Measurements from ENCODE around the gene GMIP. TPM values are rescaled to one million over a fixed set of nuclear protein-coding genes. Genes with fewer than 3 reads are reported as not detected.

Gene GMIP
- total RNA-seq, 2 experiments from 2014 or later = 128 to 135 TPM

DNA sequence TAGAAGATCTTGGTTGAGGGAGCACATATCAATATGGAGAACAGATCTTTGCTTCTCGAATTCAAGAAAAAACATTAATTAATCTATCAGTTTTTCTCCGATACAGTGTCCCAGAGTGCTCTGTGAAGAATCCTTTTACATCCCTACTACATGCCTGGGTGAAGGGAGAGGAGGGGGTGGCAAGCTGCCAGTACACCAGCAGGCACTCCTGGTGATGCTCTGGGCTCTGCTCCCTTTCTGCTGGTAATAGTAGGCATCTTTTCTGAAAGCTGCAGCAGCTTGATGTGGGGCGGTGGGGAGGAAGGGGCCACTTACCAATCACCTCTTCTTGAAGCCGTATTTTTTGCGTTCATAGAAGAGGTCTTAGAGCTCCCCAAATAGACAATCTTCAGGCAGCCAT lies 55.7 kb downstream of the GMIP start:
- no peaks in the 10 kb centered on the region for H3K27me3 Mint-ChIP-seq
- H3K36me3 Mint-ChIP-seq = peaks cover 34% of the 10 kb centered on the region
- POLR2A ChIA-PET = interaction anchor here (0.8 to 2.9 kb wide), 2 partner anchors 11 to 39 kb away, joined by 4 to 12 read pairs; no protein-coding TSS in a partner anchor
- ATAC-seq (ENCODE audit: low read depth) (no peak), DNase-seq (no peak)
- peaks cover 51% of the 10 kb centered on the region for H3K4me1 Mint-ChIP-seq
- H3K9me3 Mint-ChIP-seq = no peaks in the 10 kb centered on the region
- H3K27ac Mint-ChIP-seq = peak overlapping the region; percentile 84
- peak overlapping the region; percentile 36 for H3K4me3 Mint-ChIP-seq

DNA sequence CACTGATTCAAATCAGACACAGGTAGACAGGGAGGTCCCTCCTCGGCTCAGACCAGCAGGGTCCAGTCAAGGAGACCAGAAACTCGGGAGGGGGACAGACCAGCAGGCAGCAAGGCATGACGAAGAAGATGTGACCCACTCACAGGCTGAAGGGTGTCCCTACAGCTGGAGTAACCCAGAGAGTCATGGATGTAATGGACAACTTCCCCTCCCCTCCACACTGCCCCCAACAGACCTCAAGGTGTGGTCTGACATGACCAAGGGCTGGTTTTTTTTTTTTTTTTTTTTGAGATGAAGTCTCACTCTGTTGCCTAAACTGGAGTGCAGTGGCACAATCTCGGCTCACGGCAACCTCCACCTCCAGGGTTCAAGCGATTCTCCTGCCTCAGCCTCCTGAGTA lies 59.1 kb downstream of the GMIP start:
- DNase-seq = no peak
- H3K27ac Mint-ChIP-seq = peak overlapping the region; percentile 21
- peaks cover 35% of the 10 kb centered on the region for H3K4me1 Mint-ChIP-seq

DNA sequence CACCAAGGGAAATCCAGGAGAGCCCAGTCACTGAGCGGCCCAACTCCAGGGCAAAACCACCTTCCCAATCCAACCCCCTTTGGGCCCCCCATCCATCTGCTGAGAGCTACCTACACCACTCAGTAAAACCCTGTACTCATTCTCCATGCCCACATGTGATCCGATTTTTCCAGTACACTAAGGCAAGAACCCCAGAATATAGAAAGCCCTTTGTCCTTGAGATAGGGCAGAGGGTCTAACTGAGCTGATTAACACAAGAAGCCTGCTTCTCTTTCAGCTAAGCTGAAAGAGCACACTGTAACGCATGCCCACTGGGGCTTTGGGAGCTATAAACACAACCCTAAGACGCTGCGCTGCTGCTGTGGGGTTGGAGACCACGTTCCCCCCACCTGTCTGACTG lies 61.0 kb downstream of the GMIP start:
- POLR2A ChIA-PET = no interaction called here
- H3K36me3 Mint-ChIP-seq = peaks cover 11% of the 10 kb centered on the region
- H3K27me3 Mint-ChIP-seq = no peaks in the 10 kb centered on the region
- ATAC-seq (ENCODE audit: low read depth) = no peak
- H3K9me3 Mint-ChIP-seq = no peaks in the 10 kb centered on the region
- DNase-seq = no peak
- H3K4me1 Mint-ChIP-seq = peaks cover 24% of the 10 kb centered on the region
- H3K27ac Mint-ChIP-seq = no peak overlapping the region
- H3K4me3 Mint-ChIP-seq = no peak overlapping the region

More for the DNA sequence above, 59.1 kb downstream of the GMIP start:
- Mint-ChIP-seq H3K4me3 (no peak overlapping the region), H3K36me3 (peaks cover 22% of the 10 kb centered on the region), H3K9me3 (no peaks in the 10 kb centered on the region), H3K27me3 (no peaks in the 10 kb centered on the region)
- POLR2A ChIA-PET = no interaction called here
- no peak for ATAC-seq (ENCODE audit: low read depth)

DNA sequence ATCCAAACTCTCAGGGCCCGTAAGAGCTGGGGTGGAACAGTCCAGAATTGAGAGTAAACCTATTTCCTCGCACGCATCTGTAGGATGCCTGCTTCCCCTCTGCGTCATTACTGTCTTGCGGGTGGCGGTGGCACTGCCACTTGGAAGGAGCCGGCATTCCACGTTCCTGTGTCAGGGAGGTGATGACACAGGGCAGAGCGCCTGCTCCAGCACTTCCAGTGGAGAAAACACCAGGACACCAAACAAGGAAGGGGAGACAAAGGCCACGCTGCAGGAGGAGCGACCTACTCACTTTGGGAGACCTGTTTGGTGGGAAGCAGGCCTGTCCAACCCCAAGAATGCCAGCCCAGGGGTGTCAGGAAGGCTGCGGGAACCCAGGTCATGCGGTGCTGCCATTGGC lies 62.1 kb downstream of the GMIP start:
- H3K36me3 Mint-ChIP-seq = peaks cover 11% of the 10 kb centered on the region
- H3K4me1 Mint-ChIP-seq = peaks cover 24% of the 10 kb centered on the region
- ATAC-seq (ENCODE audit: low read depth) = no peak
- no peaks in the 10 kb centered on the region for H3K27me3 Mint-ChIP-seq
- DNase-seq = no peak
- peak overlapping the region; percentile 61 for H3K27ac Mint-ChIP-seq
- POLR2A ChIA-PET = no interaction called here
- H3K4me3 Mint-ChIP-seq = no peak overlapping the region
- no peaks in the 10 kb centered on the region for H3K9me3 Mint-ChIP-seq

- POLR2A ChIA-PET = interaction anchor here (0.8 to 1.0 kb wide), 3 partner anchors 11 to 40 kb away, joined by 3 to 5 read pairs (median 3); no protein-coding TSS in a partner anchor
- Mint-ChIP-seq H3K36me3 (peaks cover 9% of the 10 kb centered on the region), H3K4me1 (peaks cover 23% of the 10 kb centered on the region), H3K27me3 (no peaks in the 10 kb centered on the region), H3K4me3 (no peak overlapping the region), H3K27ac (peak overlapping the region; percentile 57), H3K9me3 (no peaks in the 10 kb centered on the region)
- DNase-seq (no peak), ATAC-seq (ENCODE audit: low read depth) (no peak)
Measured at GRCh38 chr19:19580418-19580817, 63.0 kb downstream of the GMIP start.

DNA sequence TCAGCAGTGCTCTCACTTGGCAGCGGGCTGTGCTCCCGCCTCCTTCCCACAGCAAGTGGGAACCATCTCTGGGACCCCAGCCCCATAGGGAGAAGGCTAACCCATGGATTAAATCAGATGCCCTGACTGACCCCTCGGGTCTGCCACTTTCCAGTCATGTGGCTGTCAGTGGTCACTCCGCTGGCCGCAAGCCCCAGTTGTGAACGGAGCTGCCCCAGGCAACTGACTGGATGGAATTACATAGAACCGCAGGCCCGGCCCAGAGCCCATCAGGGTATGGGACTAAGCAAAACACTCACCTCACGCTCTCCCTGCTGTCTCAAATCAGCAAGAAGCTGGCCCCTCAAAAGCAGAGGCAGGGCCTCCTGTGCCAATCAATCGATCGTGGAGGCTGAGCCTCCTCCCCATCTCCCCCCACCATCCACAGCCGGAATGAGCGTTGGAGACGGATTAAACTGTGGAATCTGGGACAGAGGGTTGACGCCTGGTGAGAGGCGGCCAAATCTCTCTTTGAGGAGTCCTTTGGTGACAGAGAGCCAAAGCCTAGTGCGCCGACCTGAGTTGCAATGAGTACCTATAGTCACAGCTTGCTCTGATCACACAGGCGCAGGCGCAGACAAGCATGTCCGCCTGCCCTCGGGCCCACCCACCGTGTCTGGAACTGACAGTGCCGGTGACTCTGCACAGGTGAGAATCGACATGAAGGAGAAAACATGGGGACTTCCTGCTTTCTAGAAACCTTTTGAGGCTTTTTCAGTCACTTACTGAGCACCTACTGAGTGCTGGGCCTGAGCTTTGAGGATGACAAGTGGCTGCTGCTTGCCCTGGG lies 63.7 kb downstream of the GMIP start:
- ATAC-seq (ENCODE audit: low read depth) (no peak), DNase-seq (no peak)
- H3K4me3 Mint-ChIP-seq = no peak overlapping the region
- H3K36me3 Mint-ChIP-seq = peaks cover 9% of the 10 kb centered on the region
- H3K9me3 Mint-ChIP-seq = no peaks in the 10 kb centered on the region
- H3K4me1 Mint-ChIP-seq = peaks cover 23% of the 10 kb centered on the region
- H3K27me3 Mint-ChIP-seq = no peaks in the 10 kb centered on the region
- H3K27ac Mint-ChIP-seq = peak overlapping the region; percentile 57
- POLR2A ChIA-PET = interaction anchor here (0.8 to 1.0 kb wide), 3 partner anchors 11 to 41 kb away, joined by 3 to 5 read pairs (median 3); no protein-coding TSS in a partner anchor

Other genes starting within 250 kb of the GMIP start
- 100 to 1,000 TPM; 152 to 153 TPM for gene GATAD2A, start 238.0 kb downstream of the GMIP start, total RNA-seq
- 1 to 10 TPM; 5.8 to 6.5 TPM for gene TSSK6, start 128.1 kb downstream of the GMIP start, total RNA-seq
- gene NDUFA13, start 127.4 kb downstream of the GMIP start, total RNA-seq = 100 to 1,000 TPM; 306 to 336 TPM
- 10 to 100 TPM; 11.7 to 11.9 TPM for gene YJEFN3, start 114.7 kb downstream of the GMIP start, total RNA-seq
- gene CILP2, start 105.4 kb downstream of the GMIP start, total RNA-seq = under 1 TPM; 0.11 to 0.14 TPM
- 10 to 100 TPM; 41.3 to 46.1 TPM for gene PBX4, start 25.0 kb downstream of the GMIP start, total RNA-seq
- 10 to 100 TPM; 73.6 to 73.8 TPM for gene LPAR2, start 15.4 kb downstream of the GMIP start, total RNA-seq
- gene ATP13A1, start 20.0 kb upstream of the GMIP start, total RNA-seq = 100 to 1,000 TPM; 108 to 115 TPM
- gene ZNF101, start 25.2 kb upstream of the GMIP start, total RNA-seq = 100 to 1,000 TPM; 123 to 126 TPM
- gene ZNF14, start 89.5 kb upstream of the GMIP start, total RNA-seq = 10 to 100 TPM; 13.7 to 16.9 TPM
- 10 to 100 TPM; 39.4 to 41.5 TPM for gene ZNF506, start 178.1 kb upstream of the GMIP start, total RNA-seq
- 10 to 100 TPM; 25.6 to 32.4 TPM for gene ZNF253, start 222.2 kb upstream of the GMIP start, total RNA-seq

All from activated naive CD8-positive, alpha-beta T cell treated with anti-CD3 and anti-CD28 coated beads, Interleukin-2, amount 10 ng/mL, durations not matched to agents 7 days and 5 days (primary cell).